Right lobe of liver (tissue), 6 donors: ENCODE data around the gene ZNF532. TPM values are rescaled to one million over a fixed set of nuclear protein-coding genes. Genes with fewer than 3 reads are reported as not detected.
"Not testable (repeated sequence)": the region's sequence is repeated elsewhere in the genome, so short reads cannot be mapped to it uniquely, and the experiment has no call there.

Experiments used
- ATAC-seq, 4 donors: fragments of 200-7000 bp; cut with Tn5 transposase; one replicate each; pipeline ENCODE4 v1.9.1; 2020; ENCODE audit warnings: mild to moderate bottlenecking in 4 of 4, moderate library complexity in 4 of 4
- DNase-seq, 3 donors: peaks; one replicate each; pipeline ENCODE4 v3.0.0-alpha.2; 2020
- H3K27ac ChIP-seq, 3 donors: fragments of 200-600 bp; one replicate each; pipeline ENCODE4 v1.8.0; 2022
- H3K27me3 ChIP-seq, 2 donors: fragments of 200-600 bp; one replicate each; pipeline ENCODE4 v1.8.0; 2022
- H3K36me3 ChIP-seq, 4 donors: fragments of 200-600 bp; sonication (generic) in 1 of 4; one replicate each; pipeline versions ENCODE4 v1.5.1 to v1.8.0; 2017 to 2022; ENCODE audit warnings: control low read depth in 1 of 4
- H3K4me1 ChIP-seq, 4 donors: fragments of 200-600 bp; sonication (generic) in 1 of 4; one replicate each; pipeline versions ENCODE4 v1.5.1 to v1.8.0; 2017 to 2022; ENCODE audit warnings: control low read depth in 1 of 4
- H3K4me3 ChIP-seq, 3 donors: fragments of 200-600 bp; one replicate each; pipeline ENCODE4 v1.8.0; 2022
- H3K9me3 ChIP-seq, 4 donors: fragments of 200-600 bp; sonication (generic) in 1 of 4; one replicate each; pipeline versions ENCODE4 v1.5.1 to v1.8.0; 2017 to 2022; ENCODE audit warnings: control low read depth in 1 of 4
- CTCF ChIP-seq, 4 donors: fragments of 200-600 bp in 3 of 4; fragments of 450-650 bp in 1 of 4; IDR thresholded peaks; one replicate each; pipeline versions ENCODE4 v1.5.1 to v1.8.0; 2016 to 2022; ENCODE audit warnings: antibody characterized with exemption in 4 of 4, mild to moderate bottlenecking in 2 of 4
- POLR2A ChIP-seq: fragments of 450-650 bp; IDR thresholded peaks from one replicate; pipeline ENCODE4 v1.6.1; 2017; ENCODE audit warnings: antibody characterized with exemption, mild to moderate bottlenecking
- WGBS: methylation state at CpG from one replicate; pipeline ENCODE4 v1.1.6; 2018; ENCODE audit warnings: low coverage, low lambda C conversion rate; ENCODE audit not compliant: insufficient coverage; ENCODE audit errors: missing lambda C conversion rate; 5-methylcytosine and 5-hydroxymethylcytosine counted together
- intact Hi-C, 2 donors: fragments of 100-400 bp; cut with DNase I; formaldehyde crosslinking; loops; one replicate each; pipeline versions ENCODE4 v1.11.2 to v1.14.1; 2022
- total RNA-seq, 6 experiments: library from RNA; depleted of rRNA in 2 of 6; stranded (reverse); fragments of >200 nt in 2 of 6; fragmentation: NEBNext Ultra II Directional in 3 of 6; extraction: Animal tissue kit (Norgen Biotek cat#: 25700) in 3 of 6; gene quantifications; one replicate each; pipeline versions ENCODE4 v1.1.0 to v1.2.4, GENCODE V29; 2016 to 2023
- donor health status: DM: no; HTN: yes; CAD: no.
- donor health status: DM: no; HTN: no; CAD: no.
- donor health status: DM: no; HTN: no; CAD: no.
- donor health status: DM: no; HTN: yes; CAD: no.
- donor health status: DM: no; HTN: yes; CAD: no.

ZNF532 gene
- total RNA-seq, 6 experiments from 2014 or later: 2.0 to 6.4 (median 3.2) TPM

- H3K27ac ChIP-seq: no peak overlapping the region
- no peak overlapping the region for H3K4me3 ChIP-seq
- 87% methylated on average over 3 of the region's 14 CpGs for WGBS
- intact Hi-C loops: no loop called here
- no peaks in the 10 kb centered on the region for H3K9me3 ChIP-seq
- no peaks in the 10 kb centered on the region for H3K36me3 ChIP-seq
- H3K27me3 ChIP-seq: no peaks in the 10 kb centered on the region
- no peaks in the 10 kb centered on the region for H3K4me1 ChIP-seq
- ATAC-seq (no peak), DNase-seq (no peak)
- no peak for TF ChIP-seq CTCF (IDR thresholded peaks at IDR 0.05)
- TF ChIP-seq POLR2A: no peak
Measured at GRCh38 chr18:58915006-58915799, 50.5 kb downstream of the ZNF532 start.

GRCh38 chr18:58915995-58916394 is 51.3 kb downstream of the ZNF532 start:
- intact Hi-C loops: no loop called here
- ATAC-seq: no peak
- H3K9me3 ChIP-seq: no peaks in the 10 kb centered on the region
- no peaks in the 10 kb centered on the region for H3K4me1 ChIP-seq
- H3K27me3 ChIP-seq: no peaks in the 10 kb centered on the region
- DNase-seq: no peak
- WGBS: 73% methylated on average over 1 of the region's 1 CpG
- TF ChIP-seq CTCF (IDR thresholded peaks at IDR 0.05) (no peak), POLR2A (no peak)
- H3K27ac ChIP-seq: no peak overlapping the region
- no peaks in the 10 kb centered on the region for H3K36me3 ChIP-seq
- H3K4me3 ChIP-seq: no peak overlapping the region

GRCh38 chr18:58919934-58920333 is 55.3 kb downstream of the ZNF532 start:
- not testable (repeated sequence) for H3K36me3 ChIP-seq, ATAC-seq

GRCh38 chr18:58922995-58923394 is 58.3 kb downstream of the ZNF532 start:
- Histone ChIP-seq H3K9me3 (no peaks in the 10 kb centered on the region), H3K4me1 (no peaks in the 10 kb centered on the region), H3K27ac (no peak overlapping the region), H3K27me3 (no peaks in the 10 kb centered on the region), H3K36me3 (no peaks in the 10 kb centered on the region), H3K4me3 (no peak overlapping the region)
- TF ChIP-seq CTCF (IDR thresholded peaks at IDR 0.05) (no peak), POLR2A (no peak)
- intact Hi-C loops: no loop called here
- 86% methylated on average over 9 of the region's 10 CpGs for WGBS
- DNase-seq (no peak), ATAC-seq (no peak)

More at GRCh38 chr18:58919934-58920333, 55.3 kb downstream of the ZNF532 start:
- H3K27me3 ChIP-seq, H3K4me3 ChIP-seq, H3K9me3 ChIP-seq, H3K4me1 ChIP-seq, DNase-seq, H3K27ac ChIP-seq, intact Hi-C loops: not testable (repeated sequence)
- WGBS: 84% methylated on average over 8 of the region's 16 CpGs

GRCh38 chr18:58924473-58924872 is 59.8 kb downstream of the ZNF532 start:
- H3K27me3 ChIP-seq: no peaks in the 10 kb centered on the region
- no peaks in the 10 kb centered on the region for H3K4me1 ChIP-seq
- no peaks in the 10 kb centered on the region for H3K36me3 ChIP-seq
- H3K9me3 ChIP-seq: no peaks in the 10 kb centered on the region
- WGBS: 93% methylated on average over 3 of the region's 3 CpGs
- DNase-seq (no peak), ATAC-seq (no peak)
- H3K4me3 ChIP-seq: no peak overlapping the region
- intact Hi-C loops: no loop called here
- H3K27ac ChIP-seq: no peak overlapping the region
- TF ChIP-seq CTCF (IDR thresholded peaks at IDR 0.05): no peak
- TF ChIP-seq POLR2A: no peak
